Limb (tissue), 2 donors: ENCODE data around the gene BAIAP2.
A peak's percentile ranks its signal among the peaks of the same experiment; 100 is the strongest.

ENCODE experiments used
- DNase-seq, 2 donors: peaks; one replicate each; pipeline ENCODE4 v3.0.0-alpha.2; 2016; ENCODE audit errors: extremely low spot score in 2 of 2

Gene BAIAP2

DNA sequence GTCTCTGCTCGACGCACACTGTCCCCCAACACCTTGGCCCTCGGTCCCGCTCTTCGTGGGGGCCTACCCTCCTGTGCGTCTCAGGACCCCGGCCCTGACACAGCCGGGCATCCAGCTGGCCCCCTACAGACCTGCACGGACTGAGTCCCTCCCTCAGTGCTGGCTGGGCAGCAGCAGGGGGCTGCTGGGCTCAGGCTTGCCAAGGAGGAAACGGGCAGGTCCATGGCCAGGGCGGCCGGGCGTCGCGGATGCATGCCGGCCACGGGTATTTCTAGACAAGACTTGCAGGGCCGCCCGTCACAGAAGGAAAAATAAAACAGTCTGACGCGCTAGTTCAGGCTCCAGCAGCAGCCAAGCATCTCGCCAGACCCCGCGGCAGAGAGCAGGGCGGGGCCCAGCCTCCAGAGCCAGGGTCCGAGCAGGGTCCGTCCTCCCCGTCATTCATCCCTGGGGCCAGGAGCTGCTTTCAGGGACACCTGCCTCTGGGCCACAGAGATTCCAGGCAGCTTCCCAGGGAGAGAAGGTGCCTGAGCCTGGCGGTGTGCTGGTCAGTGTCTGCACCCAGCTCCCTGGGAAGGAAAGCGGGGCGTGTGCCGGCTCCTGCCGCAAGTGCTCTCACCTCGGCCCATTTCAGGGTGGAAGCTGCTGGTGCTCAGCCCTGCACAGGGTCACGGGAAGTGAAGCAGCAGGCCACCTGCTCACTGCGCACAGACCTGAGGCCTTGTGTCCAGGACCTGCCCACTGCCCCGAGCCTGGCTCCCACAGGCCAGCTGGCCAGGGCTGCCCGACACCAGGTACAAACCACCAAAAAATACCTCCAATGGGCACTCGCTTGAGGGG lies 123.1 kb downstream of the BAIAP2 start:
- no peak for DNase-seq

DNA sequence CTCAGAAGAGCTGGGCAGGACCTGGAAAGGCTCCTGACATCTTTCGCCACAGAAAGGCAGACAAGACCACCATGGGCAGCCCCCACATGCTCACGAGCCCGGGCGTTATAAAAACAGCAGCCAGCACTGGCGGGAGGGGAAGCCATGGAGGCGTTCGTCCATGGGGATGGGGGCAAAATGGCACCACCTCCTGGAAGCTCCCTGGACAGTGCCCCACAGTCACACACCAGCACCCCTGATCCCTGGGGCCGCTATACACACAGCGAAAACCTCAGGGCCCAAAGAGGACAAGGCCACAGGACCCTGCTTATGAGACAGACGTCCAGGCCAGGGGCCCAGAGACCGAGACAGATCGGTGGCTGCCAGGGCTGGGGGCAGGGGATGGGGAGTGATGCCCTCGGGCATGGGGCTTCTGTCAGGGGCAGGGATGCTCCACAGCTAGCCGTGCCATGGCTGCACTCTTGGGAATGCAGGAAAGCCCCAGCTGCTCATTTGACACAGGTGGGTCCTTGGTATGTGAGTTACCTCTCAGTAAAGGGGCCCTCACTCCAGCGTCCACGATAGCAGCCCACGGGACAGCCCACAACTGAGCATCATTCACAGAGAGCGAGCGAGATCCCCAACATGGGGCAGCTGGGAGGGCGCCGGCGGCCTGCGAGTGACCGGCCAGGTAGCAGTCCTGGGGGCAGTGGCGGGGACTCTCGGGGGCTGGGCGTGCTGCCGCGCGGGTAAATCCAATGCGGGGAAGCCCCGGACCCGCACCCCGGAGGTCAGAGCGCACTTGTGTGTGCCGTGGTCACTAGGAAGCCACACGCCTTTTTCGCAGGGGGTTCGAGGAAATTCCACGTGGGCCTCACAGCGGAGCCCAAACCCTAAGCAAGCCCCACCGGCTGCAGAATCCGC lies 124.0 kb downstream of the BAIAP2 start:
- no peak for DNase-seq

DNA sequence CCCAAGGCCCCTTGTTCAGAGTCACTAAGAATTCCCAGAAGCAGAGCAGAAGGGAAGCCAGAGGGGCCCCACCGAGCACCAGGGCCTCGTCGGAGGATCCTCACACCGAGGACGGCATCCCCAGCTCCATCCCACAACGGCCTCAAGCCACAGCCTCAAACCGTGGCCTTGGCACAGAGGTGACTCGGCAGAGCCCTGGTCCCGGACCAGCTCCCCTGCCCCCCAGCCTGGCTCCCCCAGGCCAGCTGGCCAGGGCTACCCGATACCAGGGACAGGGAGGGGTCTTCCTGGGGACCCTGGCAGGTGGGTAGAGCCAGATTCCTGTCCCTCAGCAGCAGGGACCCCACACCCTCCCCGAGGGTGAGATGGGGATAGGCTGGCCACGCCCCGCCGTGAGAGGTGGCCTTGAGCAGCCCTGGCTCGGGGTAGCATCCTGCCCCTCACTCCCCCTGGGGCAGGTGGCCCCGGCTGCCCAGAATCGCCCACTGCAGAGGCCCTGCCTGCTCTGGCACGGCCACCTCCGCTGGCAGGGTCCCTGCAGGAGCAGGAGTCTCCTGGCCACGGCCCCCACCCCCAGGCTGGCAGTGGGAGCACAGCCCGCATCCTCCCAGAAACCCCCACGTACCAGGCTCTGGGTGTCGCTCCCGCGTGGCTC lies 124.8 kb downstream of the BAIAP2 start:
- no peak for DNase-seq

DNA sequence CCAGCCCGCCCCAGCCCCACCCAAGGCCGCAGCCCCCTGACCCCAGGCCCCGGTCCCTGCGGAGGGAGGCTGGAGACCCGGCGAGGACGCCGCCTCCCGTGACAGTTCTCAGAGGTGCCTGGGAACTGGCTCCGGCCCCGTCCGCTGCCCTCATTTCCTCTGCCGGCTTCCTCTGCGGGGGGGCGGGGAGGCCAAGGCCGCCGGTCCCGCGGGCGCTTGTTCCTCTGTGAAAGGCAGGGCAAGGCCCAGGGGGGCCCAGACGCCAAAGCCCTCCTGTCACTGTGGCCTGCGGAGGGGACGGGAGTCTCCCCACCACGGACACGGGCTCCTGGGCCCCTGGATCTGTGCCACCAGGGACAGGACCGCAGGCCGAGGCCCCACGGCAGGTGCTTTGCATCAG lies 125.4 kb downstream of the BAIAP2 start:
- DNase-seq, result no peak

DNA sequence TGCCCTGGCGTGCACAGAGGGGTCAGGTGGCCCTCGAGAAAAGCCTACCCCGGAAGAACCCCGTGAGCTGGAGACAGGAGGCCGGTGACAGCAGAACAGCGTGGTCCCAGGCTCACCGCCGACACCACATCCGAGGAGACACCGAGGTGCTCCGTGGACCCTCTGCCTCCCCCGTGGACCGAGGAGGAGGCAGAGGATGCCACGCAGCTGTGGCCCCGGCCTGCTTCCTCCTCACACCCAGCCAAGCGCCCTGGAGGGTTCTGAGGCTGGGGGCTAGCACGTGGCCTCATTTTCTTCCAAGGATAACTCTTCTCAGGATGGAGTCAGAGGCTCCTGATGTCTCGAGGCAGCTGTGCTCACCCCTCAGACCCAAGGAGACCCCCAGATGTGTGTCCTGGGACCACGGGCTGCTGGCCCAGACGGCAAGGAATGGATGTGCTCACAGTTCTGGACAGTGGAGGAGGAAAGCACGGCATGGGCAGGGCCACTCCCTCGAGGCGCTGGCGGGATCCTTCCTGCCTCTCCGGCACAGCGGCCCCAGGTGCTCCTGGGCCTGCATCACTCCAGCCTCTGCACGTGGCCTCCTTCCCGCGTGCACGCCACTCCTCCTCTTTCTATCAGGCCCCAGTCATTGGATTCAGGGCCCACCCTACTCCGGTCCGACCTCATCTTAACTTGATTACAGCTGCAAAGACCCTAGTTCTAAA lies 125.9 kb downstream of the BAIAP2 start:
- no peak for DNase-seq

DNA sequence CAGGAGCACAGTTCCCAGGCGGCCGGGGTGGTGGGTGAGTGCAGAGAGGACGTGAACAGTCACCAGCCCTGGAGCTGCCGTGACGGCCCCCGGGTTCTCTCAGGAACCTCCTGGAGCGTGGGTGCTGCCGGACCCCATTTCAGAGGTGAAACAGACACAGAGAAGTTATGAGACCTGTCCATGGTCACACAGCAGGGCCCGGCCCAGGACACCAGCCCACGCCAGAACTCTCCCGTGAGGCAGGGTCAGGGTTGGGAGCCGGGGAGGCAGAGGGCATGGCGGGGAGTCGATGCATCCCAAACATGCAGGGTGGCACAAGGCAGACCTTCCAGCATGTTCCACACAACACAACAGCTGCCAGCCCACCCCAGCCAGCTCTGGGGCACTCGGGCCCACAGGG lies 126.6 kb downstream of the BAIAP2 start:
- no peak for DNase-seq

DNA sequence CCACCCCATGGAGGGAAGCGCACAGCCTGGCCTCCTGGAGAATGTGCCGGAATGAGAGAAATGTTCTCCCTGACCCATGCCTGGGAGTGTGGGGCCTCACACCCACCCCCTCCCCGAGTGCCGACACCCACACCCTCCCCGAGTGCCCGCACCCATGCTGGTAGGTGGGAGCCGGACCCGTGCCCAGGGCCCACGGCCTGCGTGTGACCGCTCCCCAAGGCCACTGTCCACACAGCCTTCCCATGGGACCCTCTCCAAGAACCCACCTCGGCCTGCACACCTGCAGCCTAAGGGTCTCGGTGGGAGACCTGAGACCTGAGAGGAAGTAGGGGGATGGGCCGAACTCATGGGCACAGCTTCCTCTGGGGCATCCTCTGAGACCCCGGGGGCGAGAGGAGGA lies 127.0 kb downstream of the BAIAP2 start:
- no peak for DNase-seq

DNA sequence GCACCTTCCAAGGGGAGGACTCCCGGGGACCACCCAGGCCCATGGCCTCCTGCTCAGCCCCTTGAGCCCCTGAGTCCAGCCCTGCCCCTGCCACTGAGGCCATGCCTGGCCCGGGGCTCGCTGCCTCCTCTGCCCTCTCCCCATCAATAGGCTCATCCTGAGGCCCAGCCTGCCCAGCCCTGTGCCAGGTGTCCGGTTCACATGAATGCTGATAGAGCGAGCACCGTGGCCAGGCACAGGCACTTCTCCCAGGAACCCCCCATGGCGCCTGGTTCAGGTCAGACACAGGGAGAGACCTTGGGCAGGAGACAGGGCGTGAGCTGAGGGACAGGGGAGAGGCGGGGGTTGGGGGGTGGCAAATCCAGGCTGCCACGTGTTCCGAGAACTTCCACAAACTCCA lies 127.5 kb downstream of the BAIAP2 start:
- DNase-seq, result no peak

DNA sequence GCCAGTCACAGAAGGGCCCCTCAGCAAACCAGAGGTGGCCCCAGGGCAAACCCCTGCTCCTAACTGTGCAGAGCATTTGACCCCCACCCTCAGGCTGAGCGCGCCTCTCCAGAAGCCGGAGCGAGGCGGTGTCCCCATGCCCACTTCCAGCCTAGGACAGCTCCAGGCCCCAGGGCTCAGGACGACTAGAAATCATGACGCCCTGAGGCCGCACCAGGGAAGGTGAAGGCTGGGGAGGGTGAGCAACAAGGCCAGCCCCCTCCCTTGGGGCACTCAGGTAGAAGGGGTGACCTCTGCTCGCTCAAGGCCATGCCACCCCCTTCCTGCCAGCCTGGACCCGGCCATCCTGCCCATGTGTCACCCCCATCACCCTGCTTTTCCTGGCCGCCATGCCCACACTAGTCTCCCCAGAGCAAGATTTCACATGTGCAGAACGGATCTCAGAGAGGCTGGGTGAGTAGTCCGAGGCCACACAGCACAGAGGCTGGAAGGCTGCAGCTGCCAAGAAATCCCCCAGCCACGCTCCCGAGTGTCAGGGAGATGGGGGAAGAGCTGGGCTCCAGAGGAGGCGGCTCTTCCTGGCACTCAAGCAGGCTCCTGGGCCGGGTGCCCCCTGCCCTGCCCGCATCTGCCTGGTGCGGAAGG lies 128.2 kb downstream of the BAIAP2 start:
- no peak for DNase-seq

DNA sequence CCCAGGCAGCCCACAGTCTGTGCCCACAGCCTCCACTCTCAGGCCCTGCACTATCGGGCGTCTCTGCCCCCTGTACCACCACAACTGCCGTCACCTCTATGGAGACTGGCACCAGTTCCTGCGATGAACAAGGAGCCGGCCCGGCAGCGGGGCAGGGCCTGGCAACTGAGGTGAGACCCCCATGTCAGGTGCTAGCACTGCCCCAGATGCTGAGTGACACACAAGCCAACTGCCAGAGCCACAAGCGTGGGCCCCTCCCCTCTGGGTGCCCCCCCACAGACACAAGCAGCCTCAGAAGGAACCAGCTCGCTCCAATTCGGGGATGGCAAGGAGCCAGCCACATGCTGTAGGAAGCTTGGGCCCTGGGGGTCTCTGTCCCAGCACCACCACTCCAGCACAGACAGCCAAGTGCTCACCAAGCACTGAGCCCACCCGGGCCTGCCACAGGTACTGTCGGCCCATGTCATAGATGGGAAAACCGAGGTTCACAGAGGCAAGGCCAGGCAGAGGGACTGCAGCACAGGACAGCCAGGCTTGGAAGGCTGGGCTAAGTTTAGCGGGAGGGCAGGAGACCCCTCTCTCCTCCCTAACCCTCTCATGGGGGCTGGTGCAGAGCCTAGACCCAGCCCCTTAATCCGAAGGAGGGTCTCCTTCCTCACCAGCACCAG lies 128.9 kb downstream of the BAIAP2 start:
- DNase-seq, result no peak

DNA sequence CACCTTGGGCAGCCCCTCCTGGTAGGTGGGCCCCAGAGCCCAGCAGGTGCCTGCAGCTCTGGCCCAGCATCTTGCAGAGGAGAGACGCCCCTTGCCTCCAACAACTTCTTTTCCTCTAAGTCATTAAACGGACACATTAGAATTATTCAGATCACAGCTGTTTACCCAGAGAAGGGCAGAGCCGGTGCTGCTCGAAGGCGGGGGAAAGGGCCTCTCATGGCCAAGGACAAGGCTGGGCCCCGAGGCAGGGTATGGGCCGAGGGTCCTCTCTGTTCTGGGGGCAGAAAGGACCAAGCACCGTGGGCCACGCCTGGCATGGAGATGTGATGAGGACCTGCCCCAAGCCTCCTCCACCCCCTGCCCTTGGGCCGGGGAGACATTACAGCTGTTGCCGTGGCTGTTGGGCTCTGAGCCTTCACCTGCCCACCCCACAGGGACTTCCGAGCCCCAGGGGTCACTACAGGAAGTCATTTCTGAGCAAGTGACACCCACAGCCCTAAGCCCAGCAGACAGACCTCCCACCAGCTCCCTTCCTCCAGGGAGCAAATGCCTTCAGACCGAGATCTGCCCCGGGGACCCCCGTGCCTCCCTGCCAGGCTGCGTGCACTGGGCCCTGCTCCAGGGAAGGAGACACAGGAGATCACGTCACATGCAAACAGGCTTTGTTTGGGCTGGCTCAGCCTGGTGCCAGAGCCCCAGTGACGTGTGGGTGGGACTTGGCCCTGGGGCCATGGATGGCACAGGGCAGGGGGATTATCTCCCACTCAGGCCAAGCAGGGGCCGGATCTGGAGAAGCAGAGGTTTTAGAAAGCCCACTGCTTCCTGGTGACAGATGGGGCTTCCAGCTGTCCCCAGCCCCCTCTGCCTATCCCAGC lies 129.7 kb downstream of the BAIAP2 start:
- peak in 1 of 2 donors; percentile 62 for DNase-seq

DNA sequence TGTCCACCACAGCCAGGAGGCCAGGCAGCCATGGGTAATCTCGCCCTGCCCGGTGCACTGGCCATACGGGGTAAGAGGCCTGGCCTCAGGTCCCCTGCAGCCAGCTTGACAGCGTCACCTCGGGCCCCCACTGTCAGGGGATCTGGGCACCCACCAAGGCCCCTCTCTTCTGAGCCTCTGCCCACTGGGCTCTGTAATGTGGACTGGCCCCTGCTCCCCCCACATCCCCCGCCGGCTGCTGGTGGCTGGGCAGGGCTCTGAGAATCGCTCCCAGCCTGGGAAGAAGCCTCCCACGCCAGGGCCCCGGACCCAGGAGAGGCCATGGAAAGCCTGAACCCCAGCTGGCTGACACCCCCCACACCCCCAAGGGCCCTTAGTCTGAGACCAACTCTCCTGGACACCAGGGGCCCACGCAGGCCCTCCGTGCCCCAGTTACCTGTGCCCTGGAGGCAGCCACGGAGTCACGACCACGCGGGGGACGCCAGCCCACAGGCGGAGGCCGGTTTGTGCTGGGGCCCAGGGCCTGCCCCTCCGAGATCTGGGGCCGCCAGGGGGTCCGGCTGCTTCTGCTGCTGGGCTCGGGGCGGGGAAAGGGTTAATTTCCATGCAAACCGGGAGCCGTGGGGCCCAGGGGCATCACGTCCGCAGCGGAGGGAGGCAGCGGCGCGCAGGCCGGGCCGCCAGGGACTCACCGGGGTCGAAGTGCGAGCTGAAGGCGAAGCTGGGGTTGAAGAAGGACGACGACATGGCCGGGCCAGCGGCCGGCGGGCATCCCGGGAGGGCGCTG lies 130.5 kb downstream of the BAIAP2 start, which contains the start of gene PVALEF:
TSS of gene PVALEF (plus strand) at position 262 of the 787 bp plus-strand sequence. CDS start 15,720 bp downstream, outside the sequence.
- peak in 1 of 2 donors; percentile 68 for DNase-seq

DNA sequence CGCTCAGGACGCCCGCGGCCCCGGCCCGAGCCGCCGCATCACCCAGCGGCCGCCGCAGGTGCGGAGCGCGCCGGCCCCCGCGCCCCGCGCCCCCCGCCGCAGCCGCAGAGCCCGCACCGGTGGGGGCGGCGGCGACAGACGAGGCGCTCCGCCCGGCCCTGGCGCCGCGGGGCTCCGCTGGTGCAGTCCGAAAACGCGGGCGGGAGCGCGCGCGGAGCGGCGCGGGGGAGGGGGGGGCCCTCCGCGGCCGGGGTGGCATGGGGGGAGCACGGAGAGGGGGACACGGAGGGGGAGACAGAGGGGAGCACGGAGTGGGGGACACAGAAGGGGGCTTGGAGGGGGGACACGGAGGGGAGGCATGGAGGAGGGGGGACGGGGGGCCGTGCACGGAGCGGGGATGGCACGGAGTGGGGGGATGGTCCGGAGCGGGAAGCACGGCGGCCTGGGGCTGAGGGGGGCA lies 131.1 kb downstream of the BAIAP2 start, which contains the start of gene AATK:
TSS of gene AATK (minus strand) at position 189 of the 460 bp plus-strand sequence. CDS start 229 bp downstream, outside the sequence.
- DNase-seq, result no peak
